Glutamatergic neuron (in vitro differentiated cells): ENCODE results near the gene AIDA. TPM values are rescaled to one million over a fixed set of nuclear protein-coding genes. Genes with fewer than 3 reads are reported as not detected.

ENCODE experiments used
- DNase-seq: peaks from one replicate; pipeline ENCODE4 v3.0.0; 2022
- H3K27ac Mint-ChIP-seq: one replicate; pipeline ENCODE4 v1.8.0; 2020; ENCODE audit warnings: mild to moderate bottlenecking, mixed read lengths, inconsistent platforms; ENCODE audit not compliant: unreplicated experiment
- H3K27me3 Mint-ChIP-seq: one replicate; pipeline ENCODE4 v1.8.0; 2020; ENCODE audit warnings: mild to moderate bottlenecking, moderate library complexity, mixed read lengths, inconsistent platforms; ENCODE audit not compliant: unreplicated experiment
- H3K36me3 Mint-ChIP-seq: one replicate; pipeline ENCODE4 v1.8.0; 2020; ENCODE audit warnings: mild to moderate bottlenecking, mixed read lengths, inconsistent platforms; ENCODE audit not compliant: unreplicated experiment
- H3K4me1 Mint-ChIP-seq: one replicate; pipeline ENCODE4 v1.8.0; 2020; ENCODE audit warnings: mild to moderate bottlenecking, low read depth, mixed read lengths, inconsistent platforms; ENCODE audit not compliant: unreplicated experiment
- H3K4me3 Mint-ChIP-seq: one replicate; pipeline ENCODE4 v1.8.0; 2020; ENCODE audit warnings: mild to moderate bottlenecking, mixed read lengths, inconsistent platforms; ENCODE audit not compliant: unreplicated experiment
- H3K9me3 Mint-ChIP-seq: one replicate; pipeline ENCODE4 v1.8.0; 2020; ENCODE audit warnings: mild to moderate bottlenecking, moderate library complexity, mixed read lengths, inconsistent platforms; ENCODE audit not compliant: unreplicated experiment
- CTCF ChIP-seq: fragments of 200-600 bp; sonication (generic); IDR thresholded peaks from one replicate; pipeline ENCODE4 v1.5.0; 2021; ENCODE audit not compliant: partially characterized antibody, unreplicated experiment
- total RNA-seq: library from RNA; stranded (reverse); fragmentation: NEBNext Ultra II Directional; extraction: Animal tissue kit (Norgen Biotek cat#: 25700); gene quantifications from one replicate; pipeline ENCODE4 v1.2.1, GENCODE V29; 2021; ENCODE audit not compliant: unreplicated experiment

Gene AIDA
- total RNA-seq, 1 donor from 2014 or later, result 73.3 TPM

GRCh38 chr1:222732216-222733159, 20.2 kb upstream of the AIDA start:
- H3K27ac Mint-ChIP-seq, result no peak overlapping the region

GRCh38 chr1:222730866-222731265, 18.6 kb upstream of the AIDA start:
- H3K27ac Mint-ChIP-seq, result no peak overlapping the region
- H3K4me1 Mint-ChIP-seq, result peaks cover 1% of the 10 kb centered on the region
- H3K9me3 Mint-ChIP-seq, result no peaks in the 10 kb centered on the region
- no peak for DNase-seq
- no peak for TF ChIP-seq CTCF
- no peaks in the 10 kb centered on the region for H3K36me3 Mint-ChIP-seq
- H3K27me3 Mint-ChIP-seq, result no peaks in the 10 kb centered on the region
- H3K4me3 Mint-ChIP-seq, result no peak overlapping the region

More at GRCh38 chr1:222732216-222733159, 20.2 kb upstream of the AIDA start:
- H3K4me1 Mint-ChIP-seq, result peaks cover 1% of the 10 kb centered on the region
- no peak overlapping the region for H3K4me3 Mint-ChIP-seq
- TF ChIP-seq CTCF, result no peak
- no peak for DNase-seq
- H3K9me3 Mint-ChIP-seq, result no peaks in the 10 kb centered on the region
- no peaks in the 10 kb centered on the region for H3K27me3 Mint-ChIP-seq
- H3K36me3 Mint-ChIP-seq, result no peaks in the 10 kb centered on the region

GRCh38 chr1:222728746-222729145, 16.5 kb upstream of the AIDA start:
- Mint-ChIP-seq H3K9me3 (no peaks in the 10 kb centered on the region), H3K27ac (no peak overlapping the region), H3K4me1 (no peaks in the 10 kb centered on the region), H3K36me3 (no peaks in the 10 kb centered on the region), H3K27me3 (no peaks in the 10 kb centered on the region), H3K4me3 (no peak overlapping the region)
- DNase-seq, result no peak
- no peak for TF ChIP-seq CTCF

- no peak overlapping the region for H3K4me3 Mint-ChIP-seq
- H3K4me1 Mint-ChIP-seq, result no peaks in the 10 kb centered on the region
- peaks cover 8% of the 10 kb centered on the region for H3K9me3 Mint-ChIP-seq
- H3K27me3 Mint-ChIP-seq, result peaks cover 7% of the 10 kb centered on the region
- no peaks in the 10 kb centered on the region for H3K36me3 Mint-ChIP-seq
- DNase-seq, result no peak
- no peak for TF ChIP-seq CTCF
- H3K27ac Mint-ChIP-seq, result no peak overlapping the region
Observed at GRCh38 chr1:222716393-222716792, 4.1 kb upstream of the AIDA start.
